ENCODE data around the gene CCDC154. TPM values are rescaled to one million over a fixed set of nuclear protein-coding genes. Genes with fewer than 3 reads are reported as not detected.
A peak's percentile ranks its signal among the peaks of the same experiment; 100 is the strongest.

CCDC154 gene
- total and polyA plus RNA-seq, 9 of the 15 experiments (the other 6 are each of a cell fraction or from before 2014, with no cell fraction given) = 0.15 to 1.4 (median 0.20) TPM; not detected in 5

GRCh38 chr16:1464894-1465566, 20.7 kb upstream of the CCDC154 start:
- TF ChIP-seq ZNF24 (IDR thresholded peaks at IDR 0.05) = no peak
- peak; percentile 35; the same call in 1 of the 2 replicates for TF ChIP-seq POLR2G (IDR thresholded peaks at IDR 0.05; ENCODE audit: low read depth, low read length)
- no peak for FAIRE-seq
- CTCF ChIA-PET (ENCODE audit: low intra/inter-chr PET ratio) = no interaction called here

GRCh38 chr16:1464196-1464893, 20.0 kb upstream of the CCDC154 start:
- BruUV-seq (replicated peaks) = no TSS peak
- CTCF ChIA-PET (ENCODE audit: low intra/inter-chr PET ratio) = interaction anchor here (0.6 kb wide), 1 partner anchor 55 kb away, joined by 3 read pairs; no protein-coding TSS in a partner anchor
- in situ Hi-C loops (cut with MboI) = no loop called here

More at GRCh38 chr16:1464894-1465566, 20.7 kb upstream of the CCDC154 start:
- Histone ChIP-seq H3K4me2 (ENCODE audit: insufficient read depth, low read length) (no peak overlapping the region), H3K9me1 (ENCODE audit: control insufficient read depth, insufficient read depth, low read length) (peaks cover 2% of the 10 kb centered on the region), H2AFZ (ENCODE audit: low read depth, low read length) (no peak overlapping the region), H3K79me2 (ENCODE audit: control insufficient read depth, insufficient read depth, low read length) (peaks cover 33% of the 10 kb centered on the region), H3K4me1 (replicated peaks in 1 of 2; ENCODE audit: control insufficient read depth in 2 of 2, insufficient read depth in 2 of 2, low read length in 2 of 2) (peaks cover 0 to 39% of the 10 kb centered on the region in 2 experiments; a peak in 3 of 5 replicates), H3K9me3 (replicated peaks; ENCODE audit: control insufficient read depth, insufficient read depth, low read depth, low read length) (no peaks in the 10 kb centered on the region), H3K36me3 (ENCODE audit: control insufficient read depth, insufficient read depth, low read length) (peaks cover 32% of the 10 kb centered on the region; the same call in 1 of the 3 replicates), H3K27me3 (ENCODE audit: control insufficient read depth in 2 of 2, insufficient read depth in 2 of 2, low read length in 2 of 2) (no peaks in the 10 kb centered on the region), H3K27ac (ENCODE audit: extremely low read depth, low read depth, low read length) (no peak overlapping the region), H3K9ac (ENCODE audit: insufficient read depth in 1 of 2, low read depth in 2 of 2, low read length in 2 of 2) (peak overlapping the region in 1 of 2 experiments; percentile 45; a peak in 1 of 4 replicates), H3K4me3 (no peak overlapping the region), H4K20me1 (replicated peaks; ENCODE audit: control insufficient read depth, insufficient read depth, low read length) (peaks cover 8% of the 10 kb centered on the region; the same call in 1 of the 2 replicates)
- DNase-seq (ENCODE audit: extremely low read depth in 1 of 4, low spot score in 3 of 4) = no peak
- intact Hi-C loops (cut with micrococcal nuclease) = no loop called here
- POLR2A ChIA-PET = interaction anchor here (0.6 to 1.0 kb wide), 3 partner anchors 10 to 21 kb away, joined by 3 to 4 read pairs (median 3); no protein-coding TSS in a partner anchor
- no peak for ATAC-seq
- BruUV-seq (replicated peaks) = no TSS peak
- 91% methylated on average over 23 of the region's 33 CpGs for WGBS (ENCODE audit: insufficient coverage, low coverage, missing lambda C conversion rate)
- in situ Hi-C loops (cut with MboI) = no loop called here

More at GRCh38 chr16:1464196-1464893, 20.0 kb upstream of the CCDC154 start:
- H3K79me2 ChIP-seq (ENCODE audit: control insufficient read depth, insufficient read depth, low read length) = peaks cover 26% of the 10 kb centered on the region
- peaks cover 0 to 35% of the 10 kb centered on the region in 2 experiments; a peak in 2 of 5 replicates for H3K4me1 ChIP-seq (replicated peaks in 1 of 2; ENCODE audit: control insufficient read depth in 2 of 2, insufficient read depth in 2 of 2, low read length in 2 of 2)
- H2AFZ ChIP-seq (ENCODE audit: low read depth, low read length) = no peak overlapping the region
- POLR2A ChIA-PET = interaction anchor here (0.7 to 1.0 kb wide), 3 partner anchors 9 to 1408 kb away, joined by 3 read pairs; no protein-coding TSS in a partner anchor
- no peak overlapping the region for H3K4me3 ChIP-seq
- H3K9ac ChIP-seq (ENCODE audit: insufficient read depth in 1 of 2, low read depth in 2 of 2, low read length in 2 of 2) = peak overlapping the region in 1 of 2 experiments; percentile 45; a peak in 1 of 4 replicates
- DNase-seq (ENCODE audit: extremely low read depth in 1 of 4, low spot score in 3 of 4) = no peak
- H3K9me1 ChIP-seq (ENCODE audit: control insufficient read depth, insufficient read depth, low read length) = peaks cover 2% of the 10 kb centered on the region
- H3K4me2 ChIP-seq (ENCODE audit: insufficient read depth, low read length) = no peak overlapping the region
- peaks cover 5% of the 10 kb centered on the region; the same call in 1 of the 2 replicates for H4K20me1 ChIP-seq (replicated peaks; ENCODE audit: control insufficient read depth, insufficient read depth, low read length)
- peaks cover 29% of the 10 kb centered on the region; the same call in 1 of the 3 replicates for H3K36me3 ChIP-seq (ENCODE audit: control insufficient read depth, insufficient read depth, low read length)
- intact Hi-C loops (cut with micrococcal nuclease) = no loop called here
- H3K9me3 ChIP-seq (replicated peaks; ENCODE audit: control insufficient read depth, insufficient read depth, low read depth, low read length) = no peaks in the 10 kb centered on the region
- TF ChIP-seq IFI16 (CRISPR knock-in tag; IDR thresholded peaks at IDR 0.05) = no peak
- FAIRE-seq = no peak
- H3K27me3 ChIP-seq (ENCODE audit: control insufficient read depth in 2 of 2, insufficient read depth in 2 of 2, low read length in 2 of 2) = no peaks in the 10 kb centered on the region
- H3K27ac ChIP-seq (ENCODE audit: extremely low read depth, low read depth, low read length) = no peak overlapping the region
- no peak for ATAC-seq
- WGBS (ENCODE audit: insufficient coverage, low coverage, missing lambda C conversion rate) = 88% methylated on average over 22 of the region's 41 CpGs
